GM12874 (cell line): ENCODE measurements around the gene ADAM23.

Source experiments
- CTCF ChIP-seq: IDR thresholded peaks from 2 replicates; pipeline ENCODE4 v1.5.1; 2011; ENCODE audit warnings: low read depth, mild to moderate bottlenecking, control low read depth, low read length, moderate library complexity; ENCODE audit not compliant: insufficient read depth

ADAM23 gene

DNA sequence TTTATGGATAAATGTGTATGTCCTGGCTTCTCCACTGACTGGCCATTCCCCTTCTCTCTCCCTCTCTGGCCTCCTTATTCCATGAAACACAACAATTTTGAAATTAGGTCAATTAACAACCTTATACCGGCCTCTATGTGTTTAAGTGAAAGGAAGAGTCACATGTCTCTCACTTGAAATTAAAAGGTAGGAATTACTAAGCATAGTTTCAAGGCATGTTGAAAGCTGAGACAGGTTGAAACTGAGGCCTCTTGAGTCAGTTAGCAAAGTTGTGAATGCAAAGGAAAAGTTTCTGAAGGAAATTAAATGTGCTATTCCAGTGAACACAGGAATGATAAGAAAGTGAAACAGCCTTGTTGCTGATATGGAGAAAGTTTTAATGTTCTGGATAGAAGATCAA is 69.7 kb downstream of the ADAM23 start:
- no peak for TF ChIP-seq CTCF

DNA sequence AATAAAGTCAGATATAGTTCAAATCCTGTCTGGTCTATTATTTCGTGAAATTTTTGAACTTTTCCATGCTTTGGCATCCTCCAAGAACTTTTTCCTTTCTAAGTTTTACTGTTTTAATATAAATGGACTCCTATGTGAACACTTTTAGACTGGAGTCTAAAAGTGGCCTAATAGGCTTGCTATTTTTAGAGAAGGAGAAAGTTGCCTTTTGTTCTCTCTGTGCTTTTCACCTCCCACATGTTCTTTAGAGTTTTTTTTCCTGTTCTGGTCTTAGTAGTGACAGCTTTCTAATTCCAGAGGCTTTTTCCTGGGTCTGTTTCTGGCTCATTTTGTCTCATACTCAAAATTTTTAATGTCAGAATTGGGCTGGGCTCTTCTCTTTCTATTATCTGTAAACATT is 72.2 kb downstream of the ADAM23 start:
- no peak for TF ChIP-seq CTCF

GRCh38 chr2:206518997-206519396 is 75.7 kb downstream of the ADAM23 start:
- TF ChIP-seq CTCF = no peak

- TF ChIP-seq CTCF = no peak
These were observed 77.1 kb downstream of the ADAM23 start for GRCh38 chr2:206520450-206520849.

- no peak for TF ChIP-seq CTCF
These were observed 77.8 kb downstream of the ADAM23 start for GRCh38 chr2:206521115-206521514.

GRCh38 chr2:206521612-206522011 is 78.3 kb downstream of the ADAM23 start:
- TF ChIP-seq CTCF = no peak

- TF ChIP-seq CTCF = no peak
These were observed 83.1 kb downstream of the ADAM23 start for GRCh38 chr2:206526416-206526815.

- no peak for TF ChIP-seq CTCF
These were observed 83.8 kb downstream of the ADAM23 start for GRCh38 chr2:206527153-206527552.
